Measurements from ENCODE around the gene ACTR3C.

DNA sequence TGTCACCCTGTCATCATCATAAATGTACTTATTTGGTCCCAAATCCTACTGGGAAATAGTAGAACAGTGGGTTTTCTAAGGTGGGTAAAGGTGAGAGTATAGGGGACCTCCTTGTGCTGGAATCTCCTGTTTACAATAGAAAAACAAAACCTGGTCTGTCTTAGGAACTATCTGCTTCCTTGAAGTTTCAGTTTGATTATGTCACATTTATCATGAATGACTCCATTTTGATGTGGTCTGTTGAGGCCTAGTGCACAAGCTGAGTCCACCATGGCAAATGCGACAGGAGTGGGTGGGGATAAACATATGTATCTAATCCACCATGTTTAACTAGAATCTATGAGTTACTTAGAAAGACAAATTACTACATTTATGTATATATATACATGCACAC lies 32.3 kb upstream of the ACTR3C start:
- TF ChIP-seq POLR2A (IDR thresholded peaks at IDR 0.05; ENCODE audit: low read depth) (no peak), POLR2AphosphoS5 (IDR thresholded peaks at IDR 0.05) (no peak)
- TF ChIP-seq, protein P1, sequence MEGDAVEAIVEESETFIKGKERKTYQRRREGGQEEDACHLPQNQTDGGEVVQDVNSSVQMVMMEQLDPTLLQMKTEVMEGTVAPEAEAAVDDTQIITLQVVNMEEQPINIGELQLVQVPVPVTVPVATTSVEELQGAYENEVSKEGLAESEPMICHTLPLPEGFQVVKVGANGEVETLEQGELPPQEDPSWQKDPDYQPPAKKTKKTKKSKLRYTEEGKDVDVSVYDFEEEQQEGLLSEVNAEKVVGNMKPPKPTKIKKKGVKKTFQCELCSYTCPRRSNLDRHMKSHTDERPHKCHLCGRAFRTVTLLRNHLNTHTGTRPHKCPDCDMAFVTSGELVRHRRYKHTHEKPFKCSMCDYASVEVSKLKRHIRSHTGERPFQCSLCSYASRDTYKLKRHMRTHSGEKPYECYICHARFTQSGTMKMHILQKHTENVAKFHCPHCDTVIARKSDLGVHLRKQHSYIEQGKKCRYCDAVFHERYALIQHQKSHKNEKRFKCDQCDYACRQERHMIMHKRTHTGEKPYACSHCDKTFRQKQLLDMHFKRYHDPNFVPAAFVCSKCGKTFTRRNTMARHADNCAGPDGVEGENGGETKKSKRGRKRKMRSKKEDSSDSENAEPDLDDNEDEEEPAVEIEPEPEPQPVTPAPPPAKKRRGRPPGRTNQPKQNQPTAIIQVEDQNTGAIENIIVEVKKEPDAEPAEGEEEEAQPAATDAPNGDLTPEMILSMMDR (IDR thresholded peaks at IDR 0.05) = no peak
